ENCODE results near the gene MED13L. TPM values are rescaled to one million over a fixed set of nuclear protein-coding genes. Genes with fewer than 3 reads are reported as not detected.

Gene MED13L
- total RNA-seq, 4 donors from 2014 or later: 126 to 194 (median 154) TPM

DNA sequence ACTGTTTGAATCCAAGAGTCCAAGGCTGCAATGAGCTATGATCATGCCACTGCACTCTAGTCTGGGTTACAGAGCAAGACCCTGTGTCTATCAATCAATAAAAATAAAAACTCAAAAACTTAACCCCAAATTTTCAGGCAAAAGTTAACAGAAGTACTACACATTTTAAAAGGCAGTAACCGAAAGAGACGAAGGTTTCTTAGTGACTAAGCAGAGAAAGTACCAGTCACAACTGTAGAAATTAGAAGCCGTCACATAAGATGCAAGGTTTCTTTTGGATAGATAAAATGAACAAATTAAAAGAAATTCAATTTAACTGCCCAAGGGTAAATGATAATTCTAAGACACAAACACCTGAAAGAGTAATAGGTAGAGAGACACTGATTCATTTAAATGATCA is 103.5 kb downstream of the MED13L start:
- Histone ChIP-seq H3K9me3 (no peaks in the 10 kb centered on the region), H3K27ac (no peak overlapping the region), H3K36me3 (no peaks in the 10 kb centered on the region), H3K4me1 (peaks cover 8 to 22% (median 10%) of the 10 kb centered on the region in 4 donors), H3K4me3 (no peak overlapping the region), H3K27me3 (no peaks in the 10 kb centered on the region)
- no peak for TF ChIP-seq EP300 (IDR thresholded peaks at IDR 0.05; ENCODE audit: low read depth)
- no peak for TF ChIP-seq POLR2AphosphoS5 (IDR thresholded peaks at IDR 0.05)
- no peak for TF ChIP-seq CTCF (IDR thresholded peaks at IDR 0.05)
- no peak for TF ChIP-seq POLR2A (IDR thresholded peaks at IDR 0.05)
- no peak for DNase-seq
- intact Hi-C loops (cut with DNase I; ENCODE audit: low total_unique reads): no loop called here
- 75 to 84% methylated on average over 3 of the region's 3 CpGs for WGBS, 2 donors (ENCODE audit: low coverage in 1 of 2)
- in situ Hi-C loops (cut with MboI; ENCODE audit: low pct_ligation_motif_present in 1 of 4, low pct_unique_long_range_greater_than_20kb in 1 of 4, low sequenced_read_pairs in 3 of 4): no loop called here

- intact Hi-C loops (cut with DNase I; ENCODE audit: low total_unique reads): no loop called here
- in situ Hi-C loops (cut with MboI; ENCODE audit: low pct_ligation_motif_present in 1 of 4, low pct_unique_long_range_greater_than_20kb in 1 of 4, low sequenced_read_pairs in 3 of 4): no loop called here
Observed at GRCh38 chr12:116172224-116172849, 105.2 kb downstream of the MED13L start.

DNA sequence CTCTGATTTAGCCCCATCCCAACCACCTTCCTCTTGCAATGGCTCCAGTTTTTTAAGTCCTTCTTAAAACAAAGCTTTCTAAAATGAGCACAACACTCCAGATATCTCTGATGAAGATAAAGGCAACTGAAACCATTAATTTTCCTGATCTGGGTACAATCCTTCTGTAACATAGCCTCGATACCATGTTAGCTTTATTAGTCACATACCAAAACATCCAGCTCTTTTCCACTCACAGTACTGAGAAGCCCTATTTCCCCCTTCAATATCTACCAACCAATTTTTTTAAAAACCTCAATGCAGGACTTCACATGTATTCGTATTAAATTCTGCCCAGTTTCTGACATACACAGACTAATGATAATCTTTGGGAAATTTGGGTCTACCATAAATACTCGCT is 105.9 kb downstream of the MED13L start:
- 75 to 77% methylated on average over 3 of the region's 3 CpGs for WGBS, 2 donors (ENCODE audit: low coverage in 1 of 2)
- H3K9me3 ChIP-seq: no peaks in the 10 kb centered on the region
- peaks cover 8 to 31% (median 11%) of the 10 kb centered on the region in 4 donors for H3K4me1 ChIP-seq
- in situ Hi-C loops (cut with MboI; ENCODE audit: low pct_ligation_motif_present in 1 of 4, low pct_unique_long_range_greater_than_20kb in 1 of 4, low sequenced_read_pairs in 3 of 4): no loop called here
- no peak for TF ChIP-seq CTCF (IDR thresholded peaks at IDR 0.05)
- no peak for TF ChIP-seq POLR2AphosphoS5 (IDR thresholded peaks at IDR 0.05)
- TF ChIP-seq POLR2A (IDR thresholded peaks at IDR 0.05): no peak
- no peak for TF ChIP-seq EP300 (IDR thresholded peaks at IDR 0.05; ENCODE audit: low read depth)
- H3K36me3 ChIP-seq: no peaks in the 10 kb centered on the region
- H3K27me3 ChIP-seq: no peaks in the 10 kb centered on the region
- intact Hi-C loops (cut with DNase I; ENCODE audit: low total_unique reads): no loop called here
- no peak overlapping the region for H3K4me3 ChIP-seq
- DNase-seq: no peak
- H3K27ac ChIP-seq: no peak overlapping the region

More at GRCh38 chr12:116172224-116172849, 105.2 kb downstream of the MED13L start:
- H3K9me3 ChIP-seq: no peaks in the 10 kb centered on the region
- TF ChIP-seq POLR2A (IDR thresholded peaks at IDR 0.05) (no peak), CTCF (IDR thresholded peaks at IDR 0.05) (no peak), POLR2AphosphoS5 (IDR thresholded peaks at IDR 0.05) (no peak), EP300 (IDR thresholded peaks at IDR 0.05; ENCODE audit: low read depth) (no peak)
- peak overlapping the region in 1 of 4 donors; percentile 9 for H3K4me3 ChIP-seq
- no peaks in the 10 kb centered on the region for H3K27me3 ChIP-seq
- WGBS, 2 donors (ENCODE audit: low coverage in 1 of 2): 52 to 67% methylated on average over 8 to 10 of the region's 10 CpGs
- H3K36me3 ChIP-seq: no peaks in the 10 kb centered on the region
- DNase-seq: no peak
- peaks cover 8 to 25% (median 10%) of the 10 kb centered on the region in 4 donors for H3K4me1 ChIP-seq
- no peak overlapping the region for H3K27ac ChIP-seq

DNA sequence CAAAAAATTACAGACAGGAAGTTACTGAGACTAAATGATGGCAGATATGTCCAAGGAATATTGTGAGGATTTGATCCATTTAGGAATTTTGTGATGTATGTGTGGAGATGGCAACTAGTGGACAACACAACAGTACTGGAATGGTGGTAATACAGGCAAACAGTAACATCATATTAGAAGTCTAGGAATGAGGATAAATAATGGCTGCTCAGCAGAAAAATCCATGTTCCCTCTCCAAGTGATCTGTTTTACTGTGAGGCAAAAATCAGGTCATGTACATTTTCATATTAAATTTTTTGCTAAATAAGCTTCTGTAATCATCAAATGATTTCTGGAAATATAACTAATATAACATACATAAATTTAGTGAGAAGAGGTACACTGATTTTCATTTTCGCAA is 108.4 kb downstream of the MED13L start:
- in situ Hi-C loops (cut with MboI; ENCODE audit: low pct_ligation_motif_present in 1 of 4, low pct_unique_long_range_greater_than_20kb in 1 of 4, low sequenced_read_pairs in 3 of 4): no loop called here
- H3K27ac ChIP-seq: no peak overlapping the region
- intact Hi-C loops (cut with DNase I; ENCODE audit: low total_unique reads): no loop called here
- no peak for TF ChIP-seq EP300 (IDR thresholded peaks at IDR 0.05; ENCODE audit: low read depth)
- TF ChIP-seq POLR2AphosphoS5 (IDR thresholded peaks at IDR 0.05): no peak
- TF ChIP-seq POLR2A (IDR thresholded peaks at IDR 0.05): no peak
- no peak for TF ChIP-seq CTCF (IDR thresholded peaks at IDR 0.05)
- no peaks in the 10 kb centered on the region for H3K27me3 ChIP-seq
- peaks cover 22 to 46% (median 30%) of the 10 kb centered on the region in 4 donors for H3K4me1 ChIP-seq
- 96 to 100% methylated on average over 1 of the region's 1 CpG for WGBS, 2 donors (ENCODE audit: low coverage in 1 of 2)
- H3K36me3 ChIP-seq: no peaks in the 10 kb centered on the region
- H3K4me3 ChIP-seq: no peak overlapping the region
- DNase-seq: no peak
- H3K9me3 ChIP-seq: no peaks in the 10 kb centered on the region

Measured in transverse colon (tissue), 4 donors.